ENCODE results near the gene ABCC11.
"Not testable (repeated sequence)": the region's sequence is repeated elsewhere in the genome, so short reads cannot be mapped to it uniquely, and the experiment has no call there.

Gene ABCC11

GRCh38 chr16:48252013-48252412 lies 4.7 kb upstream of the ABCC11 start:
- Histone ChIP-seq H3K9me3 (ENCODE audit: control extremely low read depth in 1 of 5, control insufficient read depth in 4 of 5, insufficient read depth in 2 of 5, low read depth in 1 of 5, low read length in 4 of 5) (no peaks in the 10 kb centered on the region), H3K27ac (ENCODE audit: insufficient read depth in 1 of 2, low read depth in 1 of 2, low read length in 2 of 2, poor library complexity in 1 of 2, severe bottlenecking in 2 of 2) (no peak overlapping the region), H3K27me3 (replicated peaks in 2 of 5; ENCODE audit: control insufficient read depth in 4 of 5, insufficient read depth in 5 of 5, low read length in 4 of 5) (no peaks in the 10 kb centered on the region), H3K4me1 (ENCODE audit: control extremely low read depth in 1 of 4, control insufficient read depth in 4 of 4, insufficient read depth in 4 of 4, low read length in 3 of 4) (peaks cover 0 to 5% (median 2%) of the 10 kb centered on the region in 4 experiments), H3K4me3 (ENCODE audit: control insufficient read depth in 1 of 7, extremely low read depth in 1 of 7, insufficient read depth in 4 of 7, low read depth in 2 of 7, low read length in 6 of 7) (no peak overlapping the region), H3K36me3 (ENCODE audit: control insufficient read depth in 4 of 4, insufficient read depth in 4 of 4, low read length in 3 of 4) (peaks cover 9 to 31% (median 18%) of the 10 kb centered on the region in 4 experiments)
- ChIA-PET CTCF (interaction anchor here (1.5 kb wide), 1 partner anchor 35 kb away, joined by 4 read pairs; no protein-coding TSS in a partner anchor), POLR2A (no interaction called here)
- WGBS (ENCODE audit: insufficient coverage): 100% methylated on average over 4 of the region's 5 CpGs
- DNase-seq: no peak

DNA sequence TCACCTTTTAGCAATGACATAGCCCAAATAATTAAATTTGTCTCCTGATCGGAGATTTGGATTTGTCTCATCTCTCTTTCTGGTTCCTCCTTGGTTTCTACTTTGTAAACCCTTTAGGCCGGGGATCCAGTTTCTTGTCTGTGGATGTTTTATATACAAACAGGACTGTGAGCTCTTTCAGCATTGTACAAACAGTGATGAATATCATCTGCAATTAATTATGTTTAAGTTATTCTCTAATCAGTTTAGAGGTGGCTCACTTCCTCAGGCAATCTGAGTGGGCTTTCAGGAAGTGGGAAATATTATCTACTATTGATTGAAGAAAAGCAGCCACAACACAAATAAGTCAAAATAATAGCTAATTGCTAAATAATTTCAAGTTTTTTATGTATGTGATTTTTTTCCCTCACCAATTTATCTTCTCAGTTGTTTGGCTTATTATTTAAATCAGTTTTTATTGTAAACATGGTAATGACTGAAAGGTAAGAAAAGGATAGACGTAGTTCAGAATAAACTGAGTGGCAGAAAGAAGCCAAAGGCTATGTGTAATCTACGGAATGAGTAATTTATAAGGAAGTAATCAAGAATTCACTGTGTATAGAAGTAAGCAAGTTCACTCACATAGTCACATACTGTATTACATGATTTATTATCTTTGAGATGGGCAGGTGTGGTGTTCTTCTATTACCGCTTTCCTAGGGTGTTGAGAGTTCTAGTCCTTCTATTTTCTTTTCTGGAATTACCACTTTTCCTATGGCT lies 3.4 kb upstream of the ABCC11 start:
- peaks cover 5 to 23% (median 15%) of the 10 kb centered on the region in 4 experiments for H3K36me3 ChIP-seq (ENCODE audit: control insufficient read depth in 4 of 4, insufficient read depth in 4 of 4, low read length in 3 of 4)
- 100% methylated on average over 1 of the region's 5 CpGs for WGBS (ENCODE audit: insufficient coverage)
- peaks cover 0 to 18% (median 10%) of the 10 kb centered on the region in 4 experiments for H3K4me1 ChIP-seq (ENCODE audit: control extremely low read depth in 1 of 4, control insufficient read depth in 4 of 4, insufficient read depth in 4 of 4, low read length in 3 of 4)
- no peak overlapping the region for H3K4me3 ChIP-seq (ENCODE audit: control insufficient read depth in 1 of 7, extremely low read depth in 1 of 7, insufficient read depth in 4 of 7, low read depth in 2 of 7, low read length in 6 of 7)
- no peaks in the 10 kb centered on the region for H3K9me3 ChIP-seq (ENCODE audit: control extremely low read depth in 1 of 5, control insufficient read depth in 4 of 5, insufficient read depth in 2 of 5, low read depth in 1 of 5, low read length in 4 of 5)
- H3K27ac ChIP-seq (ENCODE audit: insufficient read depth in 1 of 2, low read depth in 1 of 2, low read length in 2 of 2, poor library complexity in 1 of 2, severe bottlenecking in 2 of 2): no peak overlapping the region
- DNase-seq: peak in 1 of 3 donors; percentile 8
- no peaks in the 10 kb centered on the region for H3K27me3 ChIP-seq (replicated peaks in 2 of 5; ENCODE audit: control insufficient read depth in 4 of 5, insufficient read depth in 5 of 5, low read length in 4 of 5)
- CTCF ChIA-PET: interaction anchor here (1.5 kb wide), 1 partner anchor 37 kb away, joined by 4 read pairs; no protein-coding TSS in a partner anchor
- POLR2A ChIA-PET: interaction anchor here (0.6 kb wide), 1 partner anchor 90 kb away, joined by 3 read pairs; no protein-coding TSS in a partner anchor

GRCh38 chr16:48246066-48246465 lies 1.3 kb downstream of the ABCC11 start:
- POLR2A ChIA-PET: no interaction called here
- no peaks in the 10 kb centered on the region for H3K9me3 ChIP-seq (ENCODE audit: control extremely low read depth in 1 of 5, control insufficient read depth in 4 of 5, insufficient read depth in 2 of 5, low read depth in 1 of 5, low read length in 4 of 5)
- DNase-seq: no peak
- peak overlapping the region in 3 of 7 experiments; percentile 5 to 89 (median 80) for H3K4me3 ChIP-seq (ENCODE audit: control insufficient read depth in 1 of 7, extremely low read depth in 1 of 7, insufficient read depth in 4 of 7, low read depth in 2 of 7, low read length in 6 of 7)
- H3K4me1 ChIP-seq (ENCODE audit: control extremely low read depth in 1 of 4, control insufficient read depth in 4 of 4, insufficient read depth in 4 of 4, low read length in 3 of 4): peaks cover 9 to 32% (median 17%) of the 10 kb centered on the region in 4 experiments
- CTCF ChIA-PET: no interaction called here
- peak overlapping the region in 1 of 2 experiments; percentile 45 for H3K27ac ChIP-seq (ENCODE audit: insufficient read depth in 1 of 2, low read depth in 1 of 2, low read length in 2 of 2, poor library complexity in 1 of 2, severe bottlenecking in 2 of 2)
- no peaks in the 10 kb centered on the region for H3K27me3 ChIP-seq (replicated peaks in 2 of 5; ENCODE audit: control insufficient read depth in 4 of 5, insufficient read depth in 5 of 5, low read length in 4 of 5)
- WGBS (ENCODE audit: insufficient coverage): 100% methylated on average over 1 of the region's 2 CpGs
- no peaks in the 10 kb centered on the region for H3K36me3 ChIP-seq (ENCODE audit: control insufficient read depth in 4 of 4, insufficient read depth in 4 of 4, low read length in 3 of 4)

DNA sequence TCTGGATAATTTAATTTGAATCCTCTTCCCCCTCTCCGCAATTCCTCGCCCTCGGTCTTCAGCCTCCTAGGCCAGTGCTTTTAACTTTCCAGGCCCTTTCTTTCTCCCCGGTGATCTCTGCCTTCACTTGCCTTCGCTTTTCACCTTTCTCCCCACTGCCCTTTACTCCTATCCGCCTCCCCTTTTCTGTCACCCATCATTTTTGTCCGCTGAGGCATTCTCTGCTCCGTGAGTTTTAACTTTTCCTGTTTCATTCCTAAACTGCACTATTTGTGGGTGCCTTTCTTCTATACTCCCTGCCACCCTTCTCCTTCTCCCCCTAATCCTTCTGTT lies 2.5 kb downstream of the ABCC11 start:
- DNase-seq: no peak
- POLR2A ChIA-PET: no interaction called here
- Histone ChIP-seq H3K27me3 (replicated peaks in 2 of 5; ENCODE audit: control insufficient read depth in 4 of 5, insufficient read depth in 5 of 5, low read length in 4 of 5) (no peaks in the 10 kb centered on the region), H3K36me3 (ENCODE audit: control insufficient read depth in 4 of 4, insufficient read depth in 4 of 4, low read length in 3 of 4) (no peaks in the 10 kb centered on the region), H3K4me3 (ENCODE audit: control insufficient read depth in 1 of 7, extremely low read depth in 1 of 7, insufficient read depth in 4 of 7, low read depth in 2 of 7, low read length in 6 of 7) (peak overlapping the region; percentile 76 to 93 (median 83)), H3K4me1 (ENCODE audit: control extremely low read depth in 1 of 4, control insufficient read depth in 4 of 4, insufficient read depth in 4 of 4, low read length in 3 of 4) (peaks cover 9 to 32% (median 17%) of the 10 kb centered on the region in 4 experiments), H3K27ac (ENCODE audit: insufficient read depth in 1 of 2, low read depth in 1 of 2, low read length in 2 of 2, poor library complexity in 1 of 2, severe bottlenecking in 2 of 2) (peak overlapping the region; percentile 75 to 88), H3K9me3 (ENCODE audit: control extremely low read depth in 1 of 5, control insufficient read depth in 4 of 5, insufficient read depth in 2 of 5, low read depth in 1 of 5, low read length in 4 of 5) (no peaks in the 10 kb centered on the region)
- CTCF ChIA-PET: no interaction called here
- WGBS (ENCODE audit: insufficient coverage): 17% methylated on average over 8 of the region's 8 CpGs

DNA sequence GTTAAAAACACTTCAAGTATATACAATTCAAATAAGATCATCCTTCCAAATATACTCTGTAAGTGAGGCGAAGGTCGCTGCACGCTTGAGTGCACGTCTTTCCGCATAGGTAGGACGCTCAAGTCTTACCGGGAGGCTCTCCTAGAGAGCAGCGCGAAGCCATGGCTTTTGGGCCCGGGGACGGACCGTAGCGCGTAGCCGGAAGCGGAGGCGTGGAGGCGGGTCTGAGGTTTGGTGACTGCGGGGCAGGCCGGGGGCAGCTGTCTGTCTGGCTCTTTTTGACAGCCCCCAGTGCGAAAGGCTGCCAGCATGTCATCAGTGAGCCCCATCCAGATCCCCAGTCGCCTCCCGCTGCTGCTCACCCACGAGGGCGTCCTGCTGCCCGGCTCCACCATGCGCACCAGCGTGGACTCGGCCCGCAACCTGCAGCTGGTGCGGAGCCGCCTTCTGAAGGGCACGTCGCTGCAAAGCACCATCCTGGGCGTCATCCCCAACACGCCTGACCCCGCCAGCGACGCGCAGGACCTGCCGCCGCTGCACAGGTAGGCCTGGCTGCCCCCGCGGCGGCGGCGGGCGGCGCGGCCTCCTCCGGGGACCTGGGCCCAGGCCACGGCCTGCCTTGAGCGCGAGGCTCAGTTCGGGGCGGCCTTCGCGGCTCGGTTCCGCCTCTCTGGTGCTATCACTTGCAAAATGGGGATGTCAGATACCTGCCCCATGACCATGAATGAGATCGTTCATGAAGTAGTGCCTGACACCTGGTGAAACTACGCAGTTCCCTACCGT lies 3.1 kb downstream of the ABCC11 start, which contains the start of gene LONP2:
LONP2 (plus strand) TSS at position 221 of the 783 bp plus-strand sequence; CDS start at position 310, 89 bp downstream.
- Histone ChIP-seq H3K9me3 (ENCODE audit: control extremely low read depth in 1 of 5, control insufficient read depth in 4 of 5, insufficient read depth in 2 of 5, low read depth in 1 of 5, low read length in 4 of 5) (no peaks in the 10 kb centered on the region), H3K36me3 (ENCODE audit: control insufficient read depth in 4 of 4, insufficient read depth in 4 of 4, low read length in 3 of 4) (no peaks in the 10 kb centered on the region), H3K27me3 (replicated peaks in 2 of 5; ENCODE audit: control insufficient read depth in 4 of 5, insufficient read depth in 5 of 5, low read length in 4 of 5) (no peaks in the 10 kb centered on the region), H3K27ac (ENCODE audit: insufficient read depth in 1 of 2, low read depth in 1 of 2, low read length in 2 of 2, poor library complexity in 1 of 2, severe bottlenecking in 2 of 2) (peak within 1 kb of the TSS; percentile 75 to 88), H3K4me3 (ENCODE audit: control insufficient read depth in 1 of 7, extremely low read depth in 1 of 7, insufficient read depth in 4 of 7, low read depth in 2 of 7, low read length in 6 of 7) (peak within 1 kb of the TSS; percentile 76 to 93 (median 83)), H3K4me1 (ENCODE audit: control extremely low read depth in 1 of 4, control insufficient read depth in 4 of 4, insufficient read depth in 4 of 4, low read length in 3 of 4) (peaks cover 9 to 32% (median 17%) of the 10 kb centered on the region in 4 experiments)
- WGBS (ENCODE audit: insufficient coverage): under 1% methylated on average over 53 of the region's 63 CpGs
- POLR2A ChIA-PET: no interaction called here
- DNase-seq: peak; percentile 90 to 96 (median 94)
- CTCF ChIA-PET: interaction anchor here (0.7 kb wide), 1 partner anchor 387 kb away, joined by 3 read pairs; no protein-coding TSS in a partner anchor

- DNase-seq; H3K27ac ChIP-seq (ENCODE audit: insufficient read depth in 1 of 2, low read depth in 1 of 2, low read length in 2 of 2, poor library complexity in 1 of 2, severe bottlenecking in 2 of 2); POLR2A ChIA-PET; H3K4me3 ChIP-seq (ENCODE audit: control insufficient read depth in 1 of 7, extremely low read depth in 1 of 7, insufficient read depth in 4 of 7, low read depth in 2 of 7, low read length in 6 of 7); H3K27me3 ChIP-seq (replicated peaks in 2 of 5; ENCODE audit: control insufficient read depth in 4 of 5, insufficient read depth in 5 of 5, low read length in 4 of 5); H3K9me3 ChIP-seq (ENCODE audit: control extremely low read depth in 1 of 5, control insufficient read depth in 4 of 5, insufficient read depth in 2 of 5, low read depth in 1 of 5, low read length in 4 of 5); H3K36me3 ChIP-seq (ENCODE audit: control insufficient read depth in 4 of 4, insufficient read depth in 4 of 4, low read length in 3 of 4); CTCF ChIA-PET; H3K4me1 ChIP-seq (ENCODE audit: control extremely low read depth in 1 of 4, control insufficient read depth in 4 of 4, insufficient read depth in 4 of 4, low read length in 3 of 4): not testable (repeated sequence)
- WGBS (ENCODE audit: insufficient coverage): 90% methylated on average over 2 of the region's 3 CpGs
These were observed 7.2 kb downstream of the ABCC11 start for GRCh38 chr16:48240147-48240546.

- H3K36me3 ChIP-seq (ENCODE audit: control insufficient read depth in 4 of 4, insufficient read depth in 4 of 4, low read length in 3 of 4): no peaks in the 10 kb centered on the region
- H3K27me3 ChIP-seq (replicated peaks in 2 of 5; ENCODE audit: control insufficient read depth in 4 of 5, insufficient read depth in 5 of 5, low read length in 4 of 5): peaks cover 0 to 3% (median 0%) of the 10 kb centered on the region in 5 experiments
- no peak for DNase-seq
- no peaks in the 10 kb centered on the region for H3K9me3 ChIP-seq (ENCODE audit: control extremely low read depth in 1 of 5, control insufficient read depth in 4 of 5, insufficient read depth in 2 of 5, low read depth in 1 of 5, low read length in 4 of 5)
- H3K27ac ChIP-seq (ENCODE audit: insufficient read depth in 1 of 2, low read depth in 1 of 2, low read length in 2 of 2, poor library complexity in 1 of 2, severe bottlenecking in 2 of 2): no peak overlapping the region
- ChIA-PET CTCF (no interaction called here), POLR2A (no interaction called here)
- WGBS (ENCODE audit: insufficient coverage): 100% methylated on average over 1 of the region's 1 CpG
- H3K4me1 ChIP-seq (ENCODE audit: control extremely low read depth in 1 of 4, control insufficient read depth in 4 of 4, insufficient read depth in 4 of 4, low read length in 3 of 4): peaks cover 0 to 8% (median 5%) of the 10 kb centered on the region in 4 experiments
- H3K4me3 ChIP-seq (ENCODE audit: control insufficient read depth in 1 of 7, extremely low read depth in 1 of 7, insufficient read depth in 4 of 7, low read depth in 2 of 7, low read length in 6 of 7): no peak overlapping the region
These were observed 11.1 kb downstream of the ABCC11 start for GRCh38 chr16:48236286-48236685.

All from common myeloid progenitor, CD34-positive (primary cell).